ENCODE results near the gene RARG. TPM values are rescaled to one million over a fixed set of nuclear protein-coding genes. Genes with fewer than 3 reads are reported as not detected.

Gene RARG
- polyA plus RNA-seq, 1 donor (not counting 4 experiments of a cell fraction or from before 2014, with no cell fraction given): 26.4 TPM

GRCh38 chr12:53161119-53161911, 70.7 kb downstream of the RARG start:
- H3K9ac ChIP-seq (ENCODE audit: control insufficient read depth, extremely low read depth, insufficient read depth, low read length): no peak overlapping the region
- no peaks in the 10 kb centered on the region for H3K9me1 ChIP-seq (ENCODE audit: control insufficient read depth, extremely low read depth, insufficient read depth, low read length)
- no peak overlapping the region for H3K4me3 ChIP-seq (ENCODE audit: control insufficient read depth in 2 of 3, extremely low read depth in 1 of 3, insufficient read depth in 2 of 3, low read depth in 1 of 3, low read length in 3 of 3)
- no peak for DNase-seq (ENCODE audit: low read depth, low spot score)
- no peak overlapping the region for H2AFZ ChIP-seq (ENCODE audit: control insufficient read depth, low read length)
- H3K79me2 ChIP-seq (ENCODE audit: control insufficient read depth, insufficient read depth, low read length): no peaks in the 10 kb centered on the region
- no peak for FAIRE-seq
- no peaks in the 10 kb centered on the region for H4K20me1 ChIP-seq (ENCODE audit: control insufficient read depth, extremely low read depth, insufficient read depth, low read length)
- dilution Hi-C loops (cut with MboI; ENCODE audit: extremely low pct_ligation_motif_present, low sequenced_read_pairs): no loop called here
- H3K36me3 ChIP-seq (ENCODE audit: control insufficient read depth in 2 of 2, extremely low read depth in 1 of 2, insufficient read depth in 2 of 2, low read length in 2 of 2): peaks cover 0 to 3% of the 10 kb centered on the region in 2 experiments
- no peaks in the 10 kb centered on the region for H3K27me3 ChIP-seq (ENCODE audit: control insufficient read depth, extremely low read depth, insufficient read depth, low read length)
- TF ChIP-seq EZH2 (IDR thresholded peaks at IDR 0.05; ENCODE audit: low read length) (no peak), CTCF (optimal IDR thresholded peaks at IDR 0.05 in 1 of 3, IDR thresholded peaks at IDR 0.05 in 1 of 3, conservative IDR thresholded peaks at IDR 0.05 in 1 of 3; ENCODE audit: extremely low read depth in 1 of 3, insufficient read depth in 2 of 3, low read length in 3 of 3) (no peak)
- H3K4me1 ChIP-seq (ENCODE audit: control insufficient read depth, extremely low read depth, insufficient read depth, low read length): no peaks in the 10 kb centered on the region
- H3K9me3 ChIP-seq (ENCODE audit: control insufficient read depth, low read depth, low read length): no peaks in the 10 kb centered on the region
- H3K4me2 ChIP-seq (ENCODE audit: control insufficient read depth, extremely low read depth, insufficient read depth, low read depth, low read length): no peak overlapping the region
- no peak overlapping the region for H3K27ac ChIP-seq (ENCODE audit: control insufficient read depth, insufficient read depth, low read length)

GRCh38 chr12:53160673-53161072, 71.3 kb downstream of the RARG start:
- no peak overlapping the region for H3K9ac ChIP-seq (ENCODE audit: control insufficient read depth, extremely low read depth, insufficient read depth, low read length)
- dilution Hi-C loops (cut with MboI; ENCODE audit: extremely low pct_ligation_motif_present, low sequenced_read_pairs): no loop called here
- FAIRE-seq (no peak), DNase-seq (ENCODE audit: low read depth, low spot score) (no peak)
- H3K4me1 ChIP-seq (ENCODE audit: control insufficient read depth, extremely low read depth, insufficient read depth, low read length): no peaks in the 10 kb centered on the region
- no peaks in the 10 kb centered on the region for H4K20me1 ChIP-seq (ENCODE audit: control insufficient read depth, extremely low read depth, insufficient read depth, low read length)
- H3K27me3 ChIP-seq (ENCODE audit: control insufficient read depth, extremely low read depth, insufficient read depth, low read length): no peaks in the 10 kb centered on the region
- H2AFZ ChIP-seq (ENCODE audit: control insufficient read depth, low read length): no peak overlapping the region
- H3K27ac ChIP-seq (ENCODE audit: control insufficient read depth, insufficient read depth, low read length): no peak overlapping the region
- H3K36me3 ChIP-seq (ENCODE audit: control insufficient read depth in 2 of 2, extremely low read depth in 1 of 2, insufficient read depth in 2 of 2, low read length in 2 of 2): peaks cover 0 to 3% of the 10 kb centered on the region in 2 experiments
- no peak overlapping the region for H3K4me3 ChIP-seq (ENCODE audit: control insufficient read depth in 2 of 3, extremely low read depth in 1 of 3, insufficient read depth in 2 of 3, low read depth in 1 of 3, low read length in 3 of 3)
- no peak overlapping the region for H3K4me2 ChIP-seq (ENCODE audit: control insufficient read depth, extremely low read depth, insufficient read depth, low read depth, low read length)
- H3K9me1 ChIP-seq (ENCODE audit: control insufficient read depth, extremely low read depth, insufficient read depth, low read length): no peaks in the 10 kb centered on the region
- no peaks in the 10 kb centered on the region for H3K79me2 ChIP-seq (ENCODE audit: control insufficient read depth, insufficient read depth, low read length)
- no peaks in the 10 kb centered on the region for H3K9me3 ChIP-seq (ENCODE audit: control insufficient read depth, low read depth, low read length)
- TF ChIP-seq CTCF (optimal IDR thresholded peaks at IDR 0.05 in 1 of 3, IDR thresholded peaks at IDR 0.05 in 1 of 3, conservative IDR thresholded peaks at IDR 0.05 in 1 of 3; ENCODE audit: extremely low read depth in 1 of 3, insufficient read depth in 2 of 3, low read length in 3 of 3) (no peak), EZH2 (IDR thresholded peaks at IDR 0.05; ENCODE audit: low read length) (no peak)

Other genes with a start within 250 kb of the RARG start
- gene EIF4B, start 225.8 kb downstream of the RARG start, polyA plus RNA-seq: 323 to 422 TPM (median 378 TPM) in 3 replicates
- gene TNS2, start 182.1 kb downstream of the RARG start, polyA plus RNA-seq: 0.72 to 1.1 TPM (median 0.80 TPM) in 3 replicates
- gene SPRYD3, start 152.8 kb downstream of the RARG start, polyA plus RNA-seq: 27.5 to 34.2 TPM (median 32.4 TPM) in 3 replicates
- gene IGFBP6, start 134.5 kb downstream of the RARG start, polyA plus RNA-seq: 30.1 to 44.9 TPM (median 44.7 TPM) in 3 replicates
- gene SOAT2, start 128.7 kb downstream of the RARG start, polyA plus RNA-seq: 0.08 TPM in 1 of 3 replicates, not detected in the others
- gene ZNF740, start 51.5 kb downstream of the RARG start, polyA plus RNA-seq: 6.5 to 11.8 TPM (median 10.3 TPM) in 3 replicates
- gene CSAD, start 51.3 kb downstream of the RARG start, polyA plus RNA-seq: 7.9 to 29.5 TPM (median 19.5 TPM) in 3 replicates
- 0.58 to 2.4 TPM (median 0.83 TPM) in 3 replicates for gene ITGB7, start 25.0 kb downstream of the RARG start, polyA plus RNA-seq
- 0.80 to 3.7 TPM (median 3.7 TPM) in 3 replicates for gene ESPL1, start 36.1 kb upstream of the RARG start, polyA plus RNA-seq
- 546 to 674 TPM (median 659 TPM) in 3 replicates for gene PFDN5, start 63.3 kb upstream of the RARG start, polyA plus RNA-seq
- 24.2 to 31.9 TPM (median 27.2 TPM) in 3 replicates for gene MYG1, start 67.5 kb upstream of the RARG start, polyA plus RNA-seq
- 42.1 to 58.3 TPM (median 42.3 TPM) in 3 replicates for gene AAAS, start 89.4 kb upstream of the RARG start, polyA plus RNA-seq
- gene SP7, start 104.1 kb upstream of the RARG start, polyA plus RNA-seq: not detected in 3 replicates
- 30.7 to 34.5 TPM (median 31.2 TPM) in 3 replicates for gene SP1, start 148.0 kb upstream of the RARG start, polyA plus RNA-seq
- 0.04 TPM in 1 of 3 replicates, not detected in the others for gene AMHR2, start 191.6 kb upstream of the RARG start, polyA plus RNA-seq
- gene PRR13, start 209.5 kb upstream of the RARG start, polyA plus RNA-seq: 81.1 to 128 TPM (median 104 TPM) in 3 replicates
- gene PCBP2, start 219.9 kb upstream of the RARG start, polyA plus RNA-seq: 179 to 329 TPM (median 238 TPM) in 3 replicates